Osteocyte (in vitro differentiated cells): ENCODE data around the gene NTF4. TPM values are rescaled to one million over a fixed set of nuclear protein-coding genes. Genes with fewer than 3 reads are reported as not detected.

ENCODE experiments used
- DNase-seq: peaks from one replicate; pipeline ENCODE4 v3.0.0; 2021; ENCODE audit warnings: mixed read lengths; ENCODE audit not compliant: unreplicated experiment; ENCODE audit errors: extremely low spot score
- H3K27ac Mint-ChIP-seq: one replicate; pipeline ENCODE4 v1.8.0; 2021; ENCODE audit warnings: mild to moderate bottlenecking, mixed read lengths; ENCODE audit not compliant: unreplicated experiment
- H3K27me3 Mint-ChIP-seq: one replicate; pipeline ENCODE4 v1.8.0; 2021; ENCODE audit warnings: mixed read lengths; ENCODE audit not compliant: unreplicated experiment
- H3K36me3 Mint-ChIP-seq: one replicate; pipeline ENCODE4 v1.8.0; 2021; ENCODE audit warnings: mixed read lengths; ENCODE audit not compliant: unreplicated experiment
- H3K4me1 Mint-ChIP-seq: one replicate; pipeline ENCODE4 v1.8.0; 2021; ENCODE audit warnings: mixed read lengths; ENCODE audit not compliant: unreplicated experiment
- H3K4me3 Mint-ChIP-seq: one replicate; pipeline ENCODE4 v1.8.0; 2021; ENCODE audit warnings: mild to moderate bottlenecking, moderate library complexity, mixed read lengths; ENCODE audit not compliant: unreplicated experiment
- H3K9me3 Mint-ChIP-seq: one replicate; pipeline ENCODE4 v1.8.0; 2021; ENCODE audit warnings: mixed read lengths; ENCODE audit not compliant: unreplicated experiment
- total RNA-seq: library from RNA; stranded (reverse); gene quantifications from 2 replicates; pipeline ENCODE4 v1.2.1, GENCODE V29; 2021
- TF ChIP-seq, protein P1 (sequence below): fragments of 200-600 bp; sonication (generic); IDR thresholded peaks from 2 replicates; pipeline ENCODE4 v1.5.0; 2021; ENCODE audit warnings: antibody characterized with exemption, mild to moderate bottlenecking, moderate library complexity

Gene NTF4
- total RNA-seq, 1 donor from 2014 or later: not detected

- Mint-ChIP-seq H3K36me3 (no peaks in the 10 kb centered on the region), H3K9me3 (peaks cover 7% of the 10 kb centered on the region), H3K27ac (no peak overlapping the region), H3K4me3 (no peak overlapping the region), H3K27me3 (peaks cover 46% of the 10 kb centered on the region), H3K4me1 (peaks cover 7% of the 10 kb centered on the region)
- DNase-seq: no peak
- TF ChIP-seq, protein P1, sequence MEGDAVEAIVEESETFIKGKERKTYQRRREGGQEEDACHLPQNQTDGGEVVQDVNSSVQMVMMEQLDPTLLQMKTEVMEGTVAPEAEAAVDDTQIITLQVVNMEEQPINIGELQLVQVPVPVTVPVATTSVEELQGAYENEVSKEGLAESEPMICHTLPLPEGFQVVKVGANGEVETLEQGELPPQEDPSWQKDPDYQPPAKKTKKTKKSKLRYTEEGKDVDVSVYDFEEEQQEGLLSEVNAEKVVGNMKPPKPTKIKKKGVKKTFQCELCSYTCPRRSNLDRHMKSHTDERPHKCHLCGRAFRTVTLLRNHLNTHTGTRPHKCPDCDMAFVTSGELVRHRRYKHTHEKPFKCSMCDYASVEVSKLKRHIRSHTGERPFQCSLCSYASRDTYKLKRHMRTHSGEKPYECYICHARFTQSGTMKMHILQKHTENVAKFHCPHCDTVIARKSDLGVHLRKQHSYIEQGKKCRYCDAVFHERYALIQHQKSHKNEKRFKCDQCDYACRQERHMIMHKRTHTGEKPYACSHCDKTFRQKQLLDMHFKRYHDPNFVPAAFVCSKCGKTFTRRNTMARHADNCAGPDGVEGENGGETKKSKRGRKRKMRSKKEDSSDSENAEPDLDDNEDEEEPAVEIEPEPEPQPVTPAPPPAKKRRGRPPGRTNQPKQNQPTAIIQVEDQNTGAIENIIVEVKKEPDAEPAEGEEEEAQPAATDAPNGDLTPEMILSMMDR: no peak
Measured at GRCh38 chr19:49065905-49066512, 1.4 kb upstream of the NTF4 start.

GRCh38 chr19:49064029-49064629 lies 489 bp downstream of the NTF4 start:
- TF ChIP-seq, protein P1: no peak
- H3K9me3 Mint-ChIP-seq: peaks cover under 1% of the 10 kb centered on the region
- H3K27me3 Mint-ChIP-seq: peaks cover 32% of the 10 kb centered on the region
- H3K36me3 Mint-ChIP-seq: no peaks in the 10 kb centered on the region
- H3K4me1 Mint-ChIP-seq: peaks cover 7% of the 10 kb centered on the region
- DNase-seq: no peak
- H3K27ac Mint-ChIP-seq: no peak overlapping the region
- peak overlapping the region; percentile 45 for H3K4me3 Mint-ChIP-seq

GRCh38 chr19:49061445-49061844 lies 3.2 kb downstream of the NTF4 start:
- Mint-ChIP-seq H3K4me1 (peaks cover 18% of the 10 kb centered on the region), H3K4me3 (no peak overlapping the region), H3K27me3 (peaks cover 16% of the 10 kb centered on the region), H3K36me3 (no peaks in the 10 kb centered on the region), H3K9me3 (no peaks in the 10 kb centered on the region), H3K27ac (no peak overlapping the region)
- TF ChIP-seq, protein P1: no peak
- no peak for DNase-seq

- peaks cover 20% of the 10 kb centered on the region for H3K4me1 Mint-ChIP-seq
- TF ChIP-seq, protein P1: no peak
- DNase-seq: no peak
- H3K36me3 Mint-ChIP-seq: no peaks in the 10 kb centered on the region
- H3K27me3 Mint-ChIP-seq: peaks cover 12% of the 10 kb centered on the region
- no peaks in the 10 kb centered on the region for H3K9me3 Mint-ChIP-seq
- no peak overlapping the region for H3K4me3 Mint-ChIP-seq
- H3K27ac Mint-ChIP-seq: no peak overlapping the region
Measured at GRCh38 chr19:49061000-49061399, 3.6 kb downstream of the NTF4 start.

DNA sequence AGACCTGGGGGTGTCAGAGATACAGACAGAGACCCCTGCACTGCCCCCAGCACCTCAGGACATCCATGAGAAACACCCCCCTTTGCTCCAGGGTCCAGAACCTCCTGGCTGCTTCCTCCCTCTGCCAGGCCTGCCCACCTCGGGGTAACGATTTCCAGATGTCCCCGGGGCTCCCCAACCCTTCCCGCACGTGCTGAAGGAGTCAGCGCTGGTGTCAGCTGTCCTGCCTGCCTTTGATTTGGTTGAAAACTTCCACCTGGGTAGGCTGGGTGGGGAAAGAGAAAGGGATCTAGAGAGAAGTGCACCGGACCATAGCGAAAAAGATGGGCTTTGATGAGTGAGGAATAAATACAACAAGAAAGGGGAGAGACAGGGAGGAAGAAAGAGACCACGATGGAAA lies 5.6 kb downstream of the NTF4 start:
- no peak overlapping the region for H3K4me3 Mint-ChIP-seq
- TF ChIP-seq, protein P1: no peak
- no peak overlapping the region for H3K27ac Mint-ChIP-seq
- no peak for DNase-seq
- peaks cover 6% of the 10 kb centered on the region for H3K27me3 Mint-ChIP-seq
- no peaks in the 10 kb centered on the region for H3K36me3 Mint-ChIP-seq
- no peaks in the 10 kb centered on the region for H3K9me3 Mint-ChIP-seq
- H3K4me1 Mint-ChIP-seq: peaks cover 15% of the 10 kb centered on the region
